ENCODE results near the gene DPP7.

Gene DPP7

GRCh38 chr9:137161558-137162486 lies 47.3 kb upstream of the DPP7 start:
- H3K36me3 ChIP-seq (ENCODE audit: control insufficient read depth in 2 of 2, insufficient read depth in 1 of 2, low read length in 2 of 2) = no peaks in the 10 kb centered on the region
- H3K4me3 ChIP-seq (ENCODE audit: low read depth, low read length) = no peak overlapping the region; the same call in 1 of the 2 replicates
- POLR2A ChIA-PET = interaction anchor here (0.7 to 2.5 kb wide), 4 partner anchors 10 to 39 kb away, joined by 3 to 7 read pairs (median 3); partner anchors contain the start of genes TMEM210 and TPRN
- H3K4me1 ChIP-seq (ENCODE audit: control insufficient read depth, insufficient read depth, low read length) = no peaks in the 10 kb centered on the region
- CTCF ChIA-PET = interaction anchor here (2.1 kb wide), 1 partner anchor 75 kb away, joined by 5 read pairs; no protein-coding TSS in a partner anchor
- H3K27ac ChIP-seq (ENCODE audit: extremely low read depth, low read depth, low read length) = no peak overlapping the region
- no peaks in the 10 kb centered on the region for H3K9me3 ChIP-seq (ENCODE audit: control insufficient read depth, insufficient read depth, low read depth, low read length)
- TF ChIP-seq YY1 (tag by site-specific recombination; IDR thresholded peaks at IDR 0.05) (no peak), ZBTB8A (tag by site-specific recombination; IDR thresholded peaks at IDR 0.05) (no peak), ZNF449 (tag by site-specific recombination; IDR thresholded peaks at IDR 0.05) (no peak), ZNF23 (tag by site-specific recombination; IDR thresholded peaks at IDR 0.05; ENCODE audit: borderline replicate concordance) (no peak), KLF1 (tag by site-specific recombination; IDR thresholded peaks at IDR 0.05) (peak; percentile 68), ZNF292 (tag by site-specific recombination; IDR thresholded peaks at IDR 0.05; ENCODE audit: borderline replicate concordance, low read depth) (no peak), ZNF501 (tag by site-specific recombination; IDR thresholded peaks at IDR 0.05) (no peak), ZNF37A (tag by site-specific recombination; IDR thresholded peaks at IDR 0.05) (no peak), PRDM6 (tag by site-specific recombination; IDR thresholded peaks at IDR 0.05) (no peak), ZNF549 (tag by site-specific recombination; IDR thresholded peaks at IDR 0.05) (no peak), AEBP2 (tag by site-specific recombination; IDR thresholded peaks at IDR 0.05; ENCODE audit: borderline replicate concordance) (no peak), YY2 (tag by site-specific recombination; IDR thresholded peaks at IDR 0.05) (no peak), GLIS1 (tag by site-specific recombination; IDR thresholded peaks at IDR 0.05) (no peak), ZNF701 (tag by site-specific recombination; IDR thresholded peaks at IDR 0.05) (no peak), ZNF561 (tag by site-specific recombination; IDR thresholded peaks at IDR 0.05; ENCODE audit: borderline replicate concordance) (no peak), ZNF274 (IDR thresholded peaks at IDR 0.05; ENCODE audit: low read length) (no peak), ZNF274 (tag by site-specific recombination; IDR thresholded peaks at IDR 0.05; ENCODE audit: borderline replicate concordance) (no peak), WT1 (tag by site-specific recombination; IDR thresholded peaks at IDR 0.05) (no peak), HOXA7 (CRISPR knock-in tag; IDR thresholded peaks at IDR 0.05; ENCODE audit: borderline replicate concordance) (no peak), ZNF146 (tag by site-specific recombination; IDR thresholded peaks at IDR 0.05) (no peak), ZNF704 (tag by site-specific recombination; IDR thresholded peaks at IDR 0.05) (no peak), ZFP69B (tag by site-specific recombination; IDR thresholded peaks at IDR 0.05) (0 out of 2 replicates have a peak, but pooled peaks have one; percentile 21), ZNF202 (tag by site-specific recombination; IDR thresholded peaks at IDR 0.05; ENCODE audit: borderline replicate concordance) (no peak), ZNF555 (tag by site-specific recombination; conservative IDR thresholded peaks at IDR 0.05) (no peak), KLF8 (tag by site-specific recombination; IDR thresholded peaks at IDR 0.05) (peak; percentile 65; the same call in 1 of the 2 replicates), PBX3 (CRISPR knock-in tag; IDR thresholded peaks at IDR 0.05) (no peak), ZNF692 (tag by site-specific recombination; IDR thresholded peaks at IDR 0.05) (0 out of 2 replicates have a peak, but pooled peaks have one; percentile 25)
